Lower leg skin (tissue), 4 donors: ENCODE results near the gene NELFB. TPM values are rescaled to one million over a fixed set of nuclear protein-coding genes. Genes with fewer than 3 reads are reported as not detected.

Experiments
- DNase-seq, 2 donors: peaks; one replicate each; pipeline ENCODE4 v3.0.0-alpha.2; 2019; ENCODE audit warnings: low spot score in 2 of 2
- H3K4me3 ChIP-seq: fragments of 200-600 bp; sonication (generic); 2 replicates; pipeline ENCODE4 v1.5.1; 2017; ENCODE audit warnings: mild to moderate bottlenecking, low read depth; ENCODE audit not compliant: poor library complexity, severe bottlenecking
- POLR2A ChIP-seq, 2 donors: fragments of 450-650 bp; IDR thresholded peaks; one replicate each; pipeline ENCODE4 v1.6.1; 2016 to 2017; ENCODE audit warnings: antibody characterized with exemption in 2 of 2, mild to moderate bottlenecking in 1 of 2, moderate library complexity in 1 of 2
- WGBS, 2 donors: methylation state at CpG; one replicate each; pipeline ENCODE4 v1.1.5; 2018; 5-methylcytosine and 5-hydroxymethylcytosine counted together
- intact Hi-C: fragments of 100-400 bp; cut with DNase I; formaldehyde crosslinking; loops from one replicate; pipeline ENCODE4 v1.15.0; 2023; ENCODE audit warnings: low total_unique reads
- total RNA-seq, 4 donors: library from RNA; depleted of rRNA; stranded (reverse); fragments of >200 nt; gene quantifications; one replicate each; pipeline ENCODE4 v1.1.0, GENCODE V29; 2016
- TF ChIP-seq, protein P1 (sequence below), 3 donors: fragments of 450-650 bp; IDR thresholded peaks; one replicate each; pipeline ENCODE4 v1.5.1; 2016; ENCODE audit warnings: antibody characterized with exemption in 3 of 3, mild to moderate bottlenecking in 3 of 3, moderate library complexity in 2 of 3

The NELFB gene
- total RNA-seq, 4 donors from 2014 or later = 40.7 to 52.7 (median 49.9) TPM

- no peak for DNase-seq
- 91 to 95% methylated on average over 18 to 19 of the region's 19 CpGs for WGBS, 2 donors
- intact Hi-C loops = no loop called here
- no peak overlapping the region for H3K4me3 ChIP-seq
- TF ChIP-seq, protein P1, sequence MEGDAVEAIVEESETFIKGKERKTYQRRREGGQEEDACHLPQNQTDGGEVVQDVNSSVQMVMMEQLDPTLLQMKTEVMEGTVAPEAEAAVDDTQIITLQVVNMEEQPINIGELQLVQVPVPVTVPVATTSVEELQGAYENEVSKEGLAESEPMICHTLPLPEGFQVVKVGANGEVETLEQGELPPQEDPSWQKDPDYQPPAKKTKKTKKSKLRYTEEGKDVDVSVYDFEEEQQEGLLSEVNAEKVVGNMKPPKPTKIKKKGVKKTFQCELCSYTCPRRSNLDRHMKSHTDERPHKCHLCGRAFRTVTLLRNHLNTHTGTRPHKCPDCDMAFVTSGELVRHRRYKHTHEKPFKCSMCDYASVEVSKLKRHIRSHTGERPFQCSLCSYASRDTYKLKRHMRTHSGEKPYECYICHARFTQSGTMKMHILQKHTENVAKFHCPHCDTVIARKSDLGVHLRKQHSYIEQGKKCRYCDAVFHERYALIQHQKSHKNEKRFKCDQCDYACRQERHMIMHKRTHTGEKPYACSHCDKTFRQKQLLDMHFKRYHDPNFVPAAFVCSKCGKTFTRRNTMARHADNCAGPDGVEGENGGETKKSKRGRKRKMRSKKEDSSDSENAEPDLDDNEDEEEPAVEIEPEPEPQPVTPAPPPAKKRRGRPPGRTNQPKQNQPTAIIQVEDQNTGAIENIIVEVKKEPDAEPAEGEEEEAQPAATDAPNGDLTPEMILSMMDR (IDR thresholded peaks at IDR 0.05) = no peak
- TF ChIP-seq POLR2A (IDR thresholded peaks at IDR 0.05) = no peak
Measured at GRCh38 chr9:137214620-137215019, 40.5 kb upstream of the NELFB start.

DNA sequence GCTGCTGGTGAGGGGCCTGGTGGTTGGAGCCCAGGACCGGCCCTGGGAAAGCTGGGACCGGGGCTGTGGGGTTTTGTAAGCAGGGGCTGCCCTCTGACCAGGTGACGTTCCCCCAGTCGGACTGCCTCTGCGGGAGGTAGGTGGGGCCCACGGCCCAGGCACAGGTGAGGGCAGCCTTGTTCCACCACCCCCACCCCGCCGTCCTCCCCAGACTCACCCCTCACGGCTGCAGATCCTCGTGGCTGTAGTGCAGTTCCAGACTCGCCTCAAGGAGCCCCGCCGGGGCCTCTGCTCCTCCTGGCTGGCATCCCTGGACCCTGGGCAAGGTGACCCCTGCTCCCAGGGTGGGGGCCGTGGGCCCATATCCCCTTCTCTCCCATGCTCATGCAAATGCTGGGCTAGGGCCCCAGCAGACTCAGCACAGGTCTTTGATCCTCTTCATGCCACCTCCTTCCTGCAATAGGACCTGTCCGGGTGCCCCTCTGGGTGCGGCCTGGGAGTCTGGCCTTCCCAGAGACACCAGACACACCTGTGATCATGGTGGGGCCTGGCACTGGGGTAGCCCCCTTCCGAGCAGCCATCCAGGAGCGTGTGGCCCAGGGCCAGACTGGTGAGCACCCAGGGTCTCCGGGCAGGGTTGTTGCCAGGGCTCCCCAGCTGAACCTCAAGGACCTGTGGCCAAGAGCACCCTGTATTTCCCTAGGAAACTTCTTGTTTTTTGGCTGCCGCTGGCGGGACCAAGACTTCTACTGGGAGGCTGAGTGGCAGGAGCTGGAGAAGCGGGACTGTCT is 39.7 kb upstream of the NELFB start:
- intact Hi-C loops = no loop called here
- H3K4me3 ChIP-seq = no peak overlapping the region
- TF ChIP-seq, protein P1 (IDR thresholded peaks at IDR 0.05) = no peak
- no peak for TF ChIP-seq POLR2A (IDR thresholded peaks at IDR 0.05)
- WGBS, 2 donors = 92 to 96% methylated on average over 18 to 19 of the region's 22 CpGs
- DNase-seq = no peak

DNA sequence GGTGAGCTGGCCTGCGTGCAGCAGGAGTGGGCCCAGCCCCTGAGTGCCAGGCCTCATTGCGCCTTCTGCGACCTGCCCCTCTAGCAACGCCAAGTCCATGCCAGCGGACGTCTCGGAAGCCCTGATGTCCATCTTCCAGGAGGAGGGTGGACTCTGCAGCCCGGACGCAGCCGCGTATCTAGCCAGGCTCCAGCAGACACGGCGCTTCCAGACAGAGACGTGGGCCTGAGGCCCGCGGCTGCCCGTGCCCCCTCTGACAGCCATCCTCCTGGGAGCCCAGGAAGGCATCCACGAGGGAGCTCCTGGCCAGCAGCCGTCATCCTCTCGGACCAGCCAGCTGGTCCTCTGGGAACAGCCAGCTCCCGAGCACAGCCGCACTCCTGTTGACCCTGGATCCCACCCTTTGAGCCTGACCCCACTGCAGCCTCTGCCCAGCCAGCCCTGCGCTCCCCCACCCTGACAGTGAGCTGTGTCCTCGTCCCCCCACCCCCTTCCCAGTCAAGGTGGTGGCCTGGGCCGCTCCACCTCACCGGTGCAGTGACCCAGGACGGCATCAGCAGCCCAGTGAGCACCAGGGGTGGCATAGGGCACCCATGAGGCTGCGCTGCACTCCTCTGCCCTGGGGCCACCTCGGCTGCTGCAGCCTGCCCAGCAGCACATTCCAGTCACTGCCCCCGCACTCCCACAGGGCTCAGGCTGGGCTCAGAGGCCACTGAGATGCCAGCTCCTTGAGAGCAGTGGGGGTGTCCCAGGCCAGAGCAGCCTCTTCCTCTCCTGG is 38.8 kb upstream of the NELFB start:
- no peak overlapping the region for H3K4me3 ChIP-seq
- intact Hi-C loops = no loop called here
- WGBS, 2 donors = 90 to 92% methylated on average over 19 to 29 of the region's 30 CpGs
- no peak for DNase-seq
- TF ChIP-seq POLR2A (IDR thresholded peaks at IDR 0.05) = no peak

GRCh38 chr9:137217276-137218211 is 37.6 kb upstream of the NELFB start:
- intact Hi-C loops = no loop called here
- peak overlapping the region; percentile 25 for H3K4me3 ChIP-seq
- DNase-seq = peak; percentile 76 to 94
- TF ChIP-seq POLR2A (IDR thresholded peaks at IDR 0.05) = no peak
- TF ChIP-seq, protein P1 (IDR thresholded peaks at IDR 0.05) = no peak
- WGBS, 2 donors = 25 to 44% methylated on average over 23 to 31 of the region's 36 CpGs

DNA sequence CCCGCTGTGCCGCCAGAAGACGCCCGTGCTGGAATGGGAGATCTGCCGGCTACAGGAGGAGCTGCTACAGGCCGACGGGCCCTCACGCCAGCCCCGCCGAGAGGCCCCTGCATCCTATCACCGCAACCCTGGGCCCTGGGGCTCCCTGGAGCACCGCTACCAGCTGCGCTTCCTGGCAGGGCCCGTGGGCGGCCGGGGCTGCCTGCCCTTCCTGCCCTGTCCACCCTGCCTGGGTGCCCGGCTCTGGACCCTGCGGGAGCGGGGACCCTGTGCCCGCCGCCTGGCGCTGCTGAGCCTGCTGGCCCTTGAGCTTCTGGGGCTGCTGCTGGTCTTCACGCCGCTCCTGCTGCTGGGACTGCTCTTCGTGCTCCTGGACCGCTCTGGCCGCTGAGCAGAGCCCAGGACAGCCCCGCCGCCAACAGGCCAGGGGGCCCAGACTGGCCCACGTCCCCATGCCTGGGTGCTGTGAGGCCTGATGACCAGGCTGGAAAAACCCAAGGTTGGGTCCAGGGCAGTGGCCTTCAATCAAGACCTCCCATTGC is 36.8 kb upstream of the NELFB start:
- H3K4me3 ChIP-seq = no peak overlapping the region
- WGBS, 2 donors = 63 to 72% methylated on average over 19 to 20 of the region's 30 CpGs
- TF ChIP-seq POLR2A (IDR thresholded peaks at IDR 0.05) = no peak
- TF ChIP-seq, protein P1 (IDR thresholded peaks at IDR 0.05) = no peak
- DNase-seq = no peak
- intact Hi-C loops = no loop called here
